ENCODE results near the gene KIAA2012. TPM values are rescaled to one million over a fixed set of nuclear protein-coding genes. Genes with fewer than 3 reads are reported as not detected.
A peak's percentile ranks its signal among the peaks of the same experiment; 100 is the strongest.

Gene KIAA2012
- polyA plus RNA-seq (ENCODE audit: insufficient read length in 10 of 10), result under 1 TPM; 0.08 to 0.92 (median 0.17) TPM
- long read RNA-seq, donor 1, partial matches to known transcripts, result 80 of 159 reads
- long read RNA-seq, donor 1, other reads (novel, unspliced or antisense), result 79 of 159 reads
- long read RNA-seq, donor 2, partial matches to known transcripts, result 0 of 79 reads
- long read RNA-seq, donor 2, other reads (novel, unspliced or antisense), result 79 of 79 reads
- long read RNA-seq, donor 3, result 0 reads
- long read RNA-seq, donor 4, partial matches to known transcripts, result 5 of 106 reads
- long read RNA-seq, donor 4, other reads (novel, unspliced or antisense), result 101 of 106 reads
- long read RNA-seq, donor 5, result 0 reads
- long read RNA-seq, donor 6, partial matches to known transcripts, result 152 of 171 reads
- long read RNA-seq, donor 6, other reads (novel, unspliced or antisense), result 19 of 171 reads
- long read RNA-seq, donor 7, partial matches to known transcripts, result 6 of 110 reads
- long read RNA-seq, donor 7, other reads (novel, unspliced or antisense), result 104 of 110 reads
- long read RNA-seq, donor 8, result 0 reads
- long read RNA-seq, donor 9, result 0 reads

DNA sequence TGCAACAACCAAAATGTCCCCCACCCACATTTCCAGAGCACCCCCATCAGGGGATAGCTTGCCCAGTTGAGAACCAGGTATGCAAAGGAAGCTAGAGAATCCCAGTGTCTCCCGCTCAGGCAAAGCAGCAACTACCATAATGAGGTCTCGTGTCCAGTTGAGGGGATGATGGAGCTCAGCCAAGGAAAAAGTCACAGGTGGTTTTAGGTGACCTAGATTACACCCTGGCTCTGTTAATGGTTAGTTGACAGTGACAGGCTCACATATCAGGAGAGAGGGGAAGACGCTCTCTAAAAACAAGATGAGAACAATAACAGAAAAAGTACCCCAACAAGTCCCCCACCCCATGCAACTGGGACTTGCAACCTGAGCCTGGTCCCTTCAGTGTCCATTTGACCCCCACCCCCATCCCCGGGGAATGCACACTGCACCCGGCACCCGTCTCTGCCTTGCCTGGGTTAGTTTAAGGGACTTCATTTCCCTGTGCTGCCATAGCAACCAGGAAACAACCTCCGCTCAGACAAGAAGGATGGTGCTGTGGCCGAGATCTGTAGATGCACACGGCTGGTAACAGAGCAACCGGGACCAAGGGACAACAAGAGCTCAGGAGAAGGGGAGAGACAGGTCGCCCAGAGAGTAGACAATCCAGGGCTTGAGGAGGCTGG is at the start of gene KIAA2012:
Gene KIAA2012 (plus strand): TSS at position 519 of the 665 bp plus-strand sequence. CDS start 373 bp downstream, outside the sequence.
- no peak for DNase-seq

DNA sequence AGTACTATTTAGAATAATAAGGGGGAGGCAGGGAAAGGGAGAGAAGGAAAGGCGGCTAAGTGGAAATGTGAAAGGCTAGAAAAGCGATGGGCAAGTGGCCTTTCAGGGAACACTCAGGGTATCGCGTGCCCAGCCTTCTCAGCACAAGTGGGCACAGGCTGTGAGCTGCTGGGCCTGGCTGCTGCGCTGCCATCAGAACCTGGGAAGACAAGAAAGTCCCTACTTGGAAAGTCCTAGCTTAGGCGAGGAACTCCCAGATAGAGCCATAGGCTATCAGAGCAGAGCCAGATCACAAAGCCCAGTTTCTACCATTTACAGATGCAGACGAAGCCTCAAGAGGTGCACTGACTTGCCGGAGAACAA is 49.2 kb upstream of the KIAA2012 start:
- no peak for DNase-seq

DNA sequence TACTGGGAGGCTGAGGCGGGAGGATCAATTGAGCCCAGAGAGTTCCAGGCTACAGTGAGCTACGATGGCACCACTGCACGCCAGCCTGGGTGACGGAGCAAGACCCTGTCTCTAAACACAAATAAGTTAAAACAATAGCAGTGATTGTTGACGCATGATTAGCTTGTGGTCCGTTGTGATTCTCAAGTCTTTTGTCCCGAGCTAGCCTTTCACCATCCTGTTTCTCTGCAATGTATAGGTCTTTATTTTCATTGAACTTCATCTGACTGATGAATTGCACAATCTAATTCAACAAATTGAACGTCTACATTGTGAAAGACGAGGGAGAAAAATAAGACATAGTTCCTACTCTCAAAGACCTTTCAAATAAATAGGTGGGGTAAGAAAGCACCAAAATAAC is 48.2 kb upstream of the KIAA2012 start:
- no peak for DNase-seq

DNA sequence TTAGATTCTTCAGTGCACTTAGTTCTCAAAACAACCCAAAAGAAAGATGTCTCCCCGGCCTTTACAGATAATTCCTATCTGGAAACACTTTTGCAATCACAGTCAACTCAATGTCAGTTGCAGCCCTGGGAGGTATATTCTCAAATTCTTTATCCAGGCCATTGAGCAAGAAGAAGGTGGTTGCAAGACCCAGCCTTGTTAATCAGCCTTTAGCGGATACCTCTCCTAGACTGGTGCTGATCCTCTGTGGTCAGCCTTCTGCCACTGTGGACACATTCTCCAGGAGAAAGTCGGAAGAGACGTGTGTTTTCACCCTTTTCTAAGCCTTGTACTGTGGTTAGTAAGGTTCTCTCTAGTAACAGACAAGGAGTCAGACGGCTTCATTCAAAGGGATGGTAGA is 47.2 kb upstream of the KIAA2012 start:
- DNase-seq, result no peak

DNA sequence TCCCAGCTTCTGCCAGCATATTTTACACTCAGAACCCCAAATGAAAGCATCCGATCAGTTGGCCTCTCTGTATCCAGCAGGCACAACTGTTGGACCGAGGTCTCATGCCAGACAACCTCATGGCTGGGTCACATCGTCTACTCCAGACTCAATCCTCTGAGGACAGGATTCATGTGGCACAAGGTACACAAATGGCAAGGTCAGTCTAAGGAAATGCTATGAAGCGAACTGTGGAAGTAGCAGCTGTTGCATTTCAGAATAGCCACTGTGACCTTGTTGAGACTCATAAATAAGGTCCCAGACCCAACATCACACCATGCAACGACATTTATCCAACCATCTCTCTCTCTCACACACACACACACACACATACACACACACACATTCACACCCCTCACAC is 46.5 kb upstream of the KIAA2012 start:
- no peak for DNase-seq

DNA sequence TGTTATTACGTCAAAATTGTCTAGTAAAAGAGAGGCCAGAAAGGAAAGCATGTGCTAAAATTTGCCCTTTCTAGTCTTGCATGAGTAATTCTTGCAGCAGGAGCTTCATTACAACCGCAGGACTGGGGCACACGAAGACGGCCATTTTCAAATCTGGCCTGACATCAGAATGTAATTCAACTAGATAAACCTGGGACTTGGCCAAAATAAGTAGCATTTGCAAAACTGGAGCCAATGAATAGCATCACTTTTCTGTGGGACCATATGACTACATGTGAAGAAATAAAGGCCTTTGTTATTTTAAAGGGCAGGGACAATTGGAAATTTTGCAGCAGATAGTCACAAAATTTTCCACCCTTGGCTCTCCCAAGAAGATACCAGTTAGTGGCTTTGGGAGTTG is 42.4 kb upstream of the KIAA2012 start:
- no peak for DNase-seq

DNA sequence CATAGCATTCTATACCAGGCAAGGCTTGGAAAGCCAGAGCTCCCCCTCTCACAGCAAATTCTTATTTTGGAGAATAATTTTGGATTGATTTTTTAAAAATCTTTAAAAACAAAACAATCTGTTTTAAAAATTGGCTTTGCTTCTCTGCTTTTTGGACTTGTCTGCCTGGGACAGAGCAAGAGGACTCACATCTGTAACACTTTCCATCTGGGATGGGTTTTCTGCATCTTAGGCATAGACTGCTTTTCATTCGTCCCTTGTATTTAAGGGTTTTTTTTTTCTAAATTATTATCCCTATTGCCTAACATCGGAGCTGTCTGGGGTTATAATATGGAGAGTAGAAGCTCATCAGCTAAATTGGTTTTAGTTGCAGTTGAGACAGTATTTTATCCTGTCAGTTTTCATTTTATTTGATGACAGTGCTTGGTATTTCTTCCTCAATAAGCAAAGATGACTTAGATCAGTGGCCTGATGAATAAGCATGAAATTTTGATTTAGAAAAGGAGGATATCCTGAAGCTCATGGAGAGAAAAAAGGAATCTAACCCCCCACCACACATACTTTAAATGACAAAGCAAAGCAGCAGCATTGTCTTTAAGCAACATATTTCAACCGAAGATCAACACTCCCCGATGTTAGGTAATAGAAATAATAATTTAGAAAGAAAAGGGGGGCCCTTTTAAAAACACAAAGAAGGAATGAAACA is 41.7 kb upstream of the KIAA2012 start:
- DNase-seq, result peak in 1 of 3 donors; percentile 57

DNA sequence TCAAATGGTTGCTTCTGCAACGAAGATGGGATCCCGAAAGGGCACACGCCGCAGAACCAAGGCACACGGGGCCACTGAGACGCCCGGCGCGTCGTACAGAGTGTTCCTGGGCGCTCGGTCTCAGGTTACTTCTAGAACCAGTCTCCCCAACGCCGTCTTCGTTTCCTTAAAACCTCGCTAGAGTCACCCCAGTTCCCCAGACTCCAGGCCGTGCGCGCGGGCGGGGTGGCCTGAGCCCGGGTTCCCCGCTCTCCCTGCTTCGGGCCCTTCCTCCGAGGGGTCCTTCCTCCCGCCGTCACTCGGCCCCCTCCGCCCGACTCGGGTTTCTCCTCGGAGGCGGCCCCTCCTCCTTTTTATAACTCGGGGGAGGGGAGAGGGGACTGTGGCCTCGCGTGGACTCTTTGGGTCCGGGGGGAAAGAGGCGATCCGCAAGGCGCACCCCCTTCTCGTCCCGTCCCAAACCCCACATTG is 40.2 kb upstream of the KIAA2012 start:
- peak; percentile 74 to 95 (median 81) for DNase-seq

DNA sequence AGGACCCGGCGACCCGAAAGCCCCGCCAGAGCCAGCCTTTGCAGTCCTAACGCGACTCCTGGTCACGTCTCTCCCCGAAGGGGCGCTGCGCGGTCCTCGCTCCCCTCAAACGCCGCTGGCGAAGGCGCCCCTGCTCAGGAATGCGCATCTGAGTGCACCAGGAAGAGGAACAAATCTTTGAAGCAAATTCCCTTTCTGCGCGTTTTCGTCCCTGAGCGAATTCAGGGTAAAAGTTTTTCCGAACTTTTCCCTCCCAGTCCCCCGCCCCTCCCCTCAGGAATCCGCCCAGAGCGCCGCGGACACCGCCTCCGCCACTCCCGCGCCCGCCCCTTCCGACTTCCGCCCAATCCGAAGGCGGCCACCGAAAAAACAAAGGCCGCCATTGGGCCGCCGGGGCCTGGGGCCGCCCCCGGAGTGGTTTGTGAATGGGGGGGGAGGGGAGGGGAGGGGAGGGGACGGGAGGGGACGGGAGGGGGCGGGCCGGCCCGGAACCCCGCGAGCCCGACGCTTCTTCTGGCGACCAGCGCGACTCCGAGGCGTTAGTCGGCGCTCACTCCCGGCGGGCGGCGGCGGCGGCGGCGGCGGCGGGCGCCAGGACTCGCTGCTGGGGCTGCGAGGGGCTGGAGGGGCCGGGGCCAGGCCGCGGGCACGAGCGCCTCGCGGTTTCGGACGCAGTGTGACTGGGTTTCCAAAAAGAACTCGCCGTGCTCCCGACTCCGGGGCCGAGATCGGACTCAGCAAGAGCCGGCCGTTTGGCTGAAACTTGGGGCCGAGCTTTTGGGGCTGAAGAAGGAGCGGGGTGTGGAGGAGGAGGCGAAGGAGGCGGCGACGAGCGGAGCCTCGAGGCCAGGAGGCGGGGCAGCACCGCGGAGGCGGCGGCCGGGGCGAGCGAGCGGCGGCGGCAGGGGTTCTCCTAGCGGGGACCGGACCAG is 39.5 kb upstream of the KIAA2012 start, which contains the start of gene FZD7:
Gene FZD7 (plus strand): TSS at position 539 of the 932 bp plus-strand sequence. CDS start 793 bp downstream, outside the sequence.
- peak; percentile 97 to 98 (median 97) for DNase-seq

DNA sequence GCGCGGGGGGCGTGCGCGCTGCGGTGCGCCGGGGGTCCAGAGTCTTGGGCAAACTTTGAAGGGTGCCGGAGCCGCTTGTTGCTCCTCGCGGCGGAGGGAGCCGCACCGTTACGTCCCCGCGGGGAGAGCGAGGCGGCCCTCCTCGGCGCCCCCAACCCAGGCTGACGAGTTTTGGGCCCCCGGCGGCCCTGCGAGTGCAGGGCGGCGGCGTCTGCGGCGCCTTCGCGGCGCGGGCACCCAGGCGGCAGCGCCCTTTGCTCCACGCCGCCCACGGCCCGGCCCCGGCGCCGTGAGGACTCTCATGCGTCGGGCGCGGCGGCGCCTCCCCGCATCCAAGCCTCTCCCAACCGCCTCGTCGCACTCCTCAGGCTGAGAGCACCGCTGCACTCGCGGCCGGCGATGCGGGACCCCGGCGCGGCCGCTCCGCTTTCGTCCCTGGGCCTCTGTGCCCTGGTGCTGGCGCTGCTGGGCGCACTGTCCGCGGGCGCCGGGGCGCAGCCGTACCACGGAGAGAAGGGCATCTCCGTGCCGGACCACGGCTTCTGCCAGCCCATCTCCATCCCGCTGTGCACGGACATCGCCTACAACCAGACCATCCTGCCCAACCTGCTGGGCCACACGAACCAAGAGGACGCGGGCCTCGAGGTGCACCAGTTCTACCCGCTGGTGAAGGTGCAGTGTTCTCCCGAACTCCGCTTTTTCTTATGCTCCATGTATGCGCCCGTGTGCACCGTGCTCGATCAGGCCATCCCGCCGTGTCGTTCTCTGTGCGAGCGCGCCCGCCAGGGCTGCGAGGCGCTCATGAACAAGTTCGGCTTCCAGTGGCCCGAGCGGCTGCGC is 38.6 kb upstream of the KIAA2012 start:
- DNase-seq, result peak in 1 of 3 donors; percentile 75

DNA sequence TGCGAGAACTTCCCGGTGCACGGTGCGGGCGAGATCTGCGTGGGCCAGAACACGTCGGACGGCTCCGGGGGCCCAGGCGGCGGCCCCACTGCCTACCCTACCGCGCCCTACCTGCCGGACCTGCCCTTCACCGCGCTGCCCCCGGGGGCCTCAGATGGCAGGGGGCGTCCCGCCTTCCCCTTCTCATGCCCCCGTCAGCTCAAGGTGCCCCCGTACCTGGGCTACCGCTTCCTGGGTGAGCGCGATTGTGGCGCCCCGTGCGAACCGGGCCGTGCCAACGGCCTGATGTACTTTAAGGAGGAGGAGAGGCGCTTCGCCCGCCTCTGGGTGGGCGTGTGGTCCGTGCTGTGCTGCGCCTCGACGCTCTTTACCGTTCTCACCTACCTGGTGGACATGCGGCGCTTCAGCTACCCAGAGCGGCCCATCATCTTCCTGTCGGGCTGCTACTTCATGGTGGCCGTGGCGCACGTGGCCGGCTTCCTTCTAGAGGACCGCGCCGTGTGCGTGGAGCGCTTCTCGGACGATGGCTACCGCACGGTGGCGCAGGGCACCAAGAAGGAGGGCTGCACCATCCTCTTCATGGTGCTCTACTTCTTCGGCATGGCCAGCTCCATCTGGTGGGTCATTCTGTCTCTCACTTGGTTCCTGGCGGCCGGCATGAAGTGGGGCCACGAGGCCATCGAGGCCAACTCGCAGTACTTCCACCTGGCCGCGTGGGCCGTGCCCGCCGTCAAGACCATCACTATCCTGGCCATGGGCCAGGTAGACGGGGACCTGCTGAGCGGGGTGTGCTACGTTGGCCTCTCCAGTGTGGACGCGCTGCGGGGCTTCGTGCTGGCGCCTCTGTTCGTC is 37.7 kb upstream of the KIAA2012 start:
- peak; percentile 78 to 91 (median 79) for DNase-seq

DNA sequence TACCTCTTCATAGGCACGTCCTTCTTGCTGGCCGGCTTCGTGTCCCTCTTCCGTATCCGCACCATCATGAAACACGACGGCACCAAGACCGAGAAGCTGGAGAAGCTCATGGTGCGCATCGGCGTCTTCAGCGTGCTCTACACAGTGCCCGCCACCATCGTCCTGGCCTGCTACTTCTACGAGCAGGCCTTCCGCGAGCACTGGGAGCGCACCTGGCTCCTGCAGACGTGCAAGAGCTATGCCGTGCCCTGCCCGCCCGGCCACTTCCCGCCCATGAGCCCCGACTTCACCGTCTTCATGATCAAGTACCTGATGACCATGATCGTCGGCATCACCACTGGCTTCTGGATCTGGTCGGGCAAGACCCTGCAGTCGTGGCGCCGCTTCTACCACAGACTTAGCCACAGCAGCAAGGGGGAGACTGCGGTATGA is 37.1 kb upstream of the KIAA2012 start:
- no peak for DNase-seq

DNA sequence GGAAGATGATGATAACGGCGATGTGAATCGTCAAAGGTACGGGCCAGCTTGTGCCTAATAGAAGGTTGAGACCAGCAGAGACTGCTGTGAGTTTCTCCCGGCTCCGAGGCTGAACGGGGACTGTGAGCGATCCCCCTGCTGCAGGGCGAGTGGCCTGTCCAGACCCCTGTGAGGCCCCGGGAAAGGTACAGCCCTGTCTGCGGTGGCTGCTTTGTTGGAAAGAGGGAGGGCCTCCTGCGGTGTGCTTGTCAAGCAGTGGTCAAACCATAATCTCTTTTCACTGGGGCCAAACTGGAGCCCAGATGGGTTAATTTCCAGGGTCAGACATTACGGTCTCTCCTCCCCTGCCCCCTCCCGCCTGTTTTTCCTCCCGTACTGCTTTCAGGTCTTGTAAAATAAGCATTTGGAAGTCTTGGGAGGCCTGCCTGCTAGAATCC is 36.4 kb upstream of the KIAA2012 start:
- DNase-seq, result peak in 1 of 3 donors; percentile 75

DNA sequence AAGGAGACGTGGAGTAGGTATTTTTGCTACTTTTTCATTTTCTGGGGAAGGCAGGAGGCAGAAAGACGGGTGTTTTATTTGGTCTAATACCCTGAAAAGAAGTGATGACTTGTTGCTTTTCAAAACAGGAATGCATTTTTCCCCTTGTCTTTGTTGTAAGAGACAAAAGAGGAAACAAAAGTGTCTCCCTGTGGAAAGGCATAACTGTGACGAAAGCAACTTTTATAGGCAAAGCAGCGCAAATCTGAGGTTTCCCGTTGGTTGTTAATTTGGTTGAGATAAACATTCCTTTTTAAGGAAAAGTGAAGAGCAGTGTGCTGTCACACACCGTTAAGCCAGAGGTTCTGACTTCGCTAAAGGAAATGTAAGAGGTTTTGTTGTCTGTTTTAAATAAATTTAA is 36.0 kb upstream of the KIAA2012 start:
- peak in 1 of 3 donors; percentile 66 for DNase-seq

DNA sequence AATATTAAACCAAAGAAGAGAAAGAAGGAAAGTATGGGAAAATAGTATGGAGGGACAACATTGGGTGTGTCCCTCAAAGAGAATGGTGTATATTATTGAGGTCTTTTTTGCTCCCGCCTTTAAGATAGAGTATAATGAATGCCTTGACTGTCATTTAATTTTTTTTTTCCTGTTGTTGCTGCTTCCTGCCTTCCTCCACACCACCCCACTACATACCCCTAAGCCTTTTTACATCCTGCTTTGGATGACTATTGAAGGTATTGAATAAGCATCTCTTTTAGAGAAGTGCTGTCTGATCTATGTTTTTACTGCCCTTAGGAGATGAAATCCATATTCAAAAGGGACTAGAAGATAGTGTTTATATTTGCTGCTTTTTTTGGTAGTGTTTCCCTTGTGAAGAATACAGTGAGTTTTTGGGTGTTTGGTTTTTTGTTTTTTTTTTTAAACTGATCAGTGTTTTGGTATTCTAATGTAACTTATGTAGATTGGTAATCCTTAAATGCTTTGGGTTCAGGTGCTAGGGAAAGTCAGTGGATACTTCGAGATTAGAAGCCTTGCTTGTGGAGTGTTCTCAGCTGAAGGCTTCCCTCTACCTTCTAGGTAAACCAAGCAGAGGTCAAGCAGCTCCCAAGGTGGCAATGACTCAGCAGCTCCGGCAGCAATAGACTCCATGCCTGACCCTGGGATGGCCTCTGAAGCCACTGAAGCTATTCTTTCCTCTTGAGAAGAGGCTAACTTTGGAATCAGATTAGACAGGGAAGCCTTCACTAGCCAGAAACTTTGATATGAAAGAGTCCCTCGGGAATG is 34.4 kb upstream of the KIAA2012 start:
- no peak for DNase-seq

DNA sequence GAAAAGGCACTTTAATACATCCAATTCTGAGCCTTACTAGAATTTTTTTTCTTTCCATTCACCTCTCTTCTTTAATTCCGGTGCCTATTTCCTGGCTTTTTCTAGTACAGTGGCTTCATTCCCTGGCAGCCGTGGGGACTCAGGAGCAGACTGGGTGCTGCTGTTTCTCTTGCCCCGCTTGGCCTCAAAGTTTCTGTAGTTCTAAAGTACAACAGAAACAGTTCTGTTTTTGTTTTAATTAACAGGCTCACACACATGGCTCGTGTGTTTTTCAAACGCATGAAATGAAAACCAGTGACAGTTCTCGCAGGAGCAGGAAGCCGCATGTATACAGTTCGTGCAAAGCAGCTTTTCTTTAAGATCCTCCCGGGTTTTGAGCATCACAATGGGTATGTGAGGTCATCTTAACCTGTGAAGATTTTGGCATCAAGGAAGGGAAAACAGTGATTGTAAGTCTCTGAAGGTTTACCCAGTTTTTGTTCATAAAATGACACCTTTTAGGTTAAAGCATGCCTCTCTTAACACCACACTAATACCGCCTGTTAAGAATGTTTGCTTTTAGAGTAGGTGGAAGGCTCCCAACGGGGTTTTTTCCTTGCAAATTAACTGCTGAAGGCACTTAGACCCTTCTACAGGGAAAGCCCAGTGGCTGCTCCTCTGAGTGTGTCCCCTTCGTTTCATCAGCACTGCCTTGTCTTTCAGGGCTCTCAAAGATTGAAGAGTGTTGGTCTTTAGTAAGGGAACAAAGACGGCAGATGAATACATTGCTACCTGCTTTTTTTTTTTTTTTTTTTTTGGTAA is 33.6 kb upstream of the KIAA2012 start:
- DNase-seq, result no peak

Measured in muscle of back (tissue), 13 donors.